ENCODE data around the gene PDZRN4.
"Not testable (repeated sequence)": the region's sequence is repeated elsewhere in the genome, so short reads cannot be mapped to it uniquely, and the experiment has no call there.

The PDZRN4 gene

GRCh38 chr12:41537522-41537921 lies 349.4 kb downstream of the PDZRN4 start:
- TF ChIP-seq CTCF (conservative IDR thresholded peaks at IDR 0.05; ENCODE audit: low read depth, low read length): no peak
- no peak for DNase-seq (ENCODE audit: low read depth)
- no peak overlapping the region for H3K4me3 ChIP-seq (ENCODE audit: low read length)

- DNase-seq (ENCODE audit: low read depth): no peak
- no peak overlapping the region for H3K4me3 ChIP-seq (ENCODE audit: low read length)
- no peak for TF ChIP-seq CTCF (conservative IDR thresholded peaks at IDR 0.05; ENCODE audit: low read depth, low read length)
Observed at GRCh38 chr12:41545761-41546160, 357.6 kb downstream of the PDZRN4 start.

- H3K4me3 ChIP-seq (ENCODE audit: low read length): not testable (repeated sequence)
Observed at GRCh38 chr12:41547071-41547470, 359.0 kb downstream of the PDZRN4 start.

GRCh38 chr12:41548926-41549325 lies 360.8 kb downstream of the PDZRN4 start:
- TF ChIP-seq CTCF (conservative IDR thresholded peaks at IDR 0.05; ENCODE audit: low read depth, low read length): no peak
- no peak for DNase-seq (ENCODE audit: low read depth)
- no peak overlapping the region for H3K4me3 ChIP-seq (ENCODE audit: low read length)

More at GRCh38 chr12:41547071-41547470, 359.0 kb downstream of the PDZRN4 start:
- not testable (repeated sequence) for DNase-seq (ENCODE audit: low read depth)

GRCh38 chr12:41552588-41552987 lies 364.5 kb downstream of the PDZRN4 start:
- peak; percentile 70 for DNase-seq (ENCODE audit: low read depth)
- H3K4me3 ChIP-seq (ENCODE audit: low read length): no peak overlapping the region
- TF ChIP-seq CTCF (conservative IDR thresholded peaks at IDR 0.05; ENCODE audit: low read depth, low read length): no peak

GRCh38 chr12:41556176-41556575 lies 368.1 kb downstream of the PDZRN4 start:
- DNase-seq (ENCODE audit: low read depth): no peak
- no peak overlapping the region for H3K4me3 ChIP-seq (ENCODE audit: low read length)
- TF ChIP-seq CTCF (conservative IDR thresholded peaks at IDR 0.05; ENCODE audit: low read depth, low read length): no peak

GRCh38 chr12:41557344-41557743 lies 369.2 kb downstream of the PDZRN4 start:
- DNase-seq (ENCODE audit: low read depth): no peak
- no peak overlapping the region for H3K4me3 ChIP-seq (ENCODE audit: low read length)
- TF ChIP-seq CTCF (conservative IDR thresholded peaks at IDR 0.05; ENCODE audit: low read depth, low read length): no peak

- no peak for TF ChIP-seq CTCF (conservative IDR thresholded peaks at IDR 0.05; ENCODE audit: low read depth, low read length)
- no peak for DNase-seq (ENCODE audit: low read depth)
- H3K4me3 ChIP-seq (ENCODE audit: low read length): no peak overlapping the region
Observed at GRCh38 chr12:41558671-41559070, 370.6 kb downstream of the PDZRN4 start.

Data from retinal pigment epithelial cell (primary cell).